AG10803 (cell line): Measurements from ENCODE around the gene INIP.

Source experiments
- DNase-seq: peaks from one replicate; pipeline ENCODE4 v3.0.0; 2010; ENCODE audit warnings: low read depth
- H3K4me3 ChIP-seq: 2 replicates; pipeline ENCODE4 v1.5.1; 2011; ENCODE audit warnings: mild to moderate bottlenecking, low read length, control low read depth
- TF ChIP-seq, protein P1 (sequence below): conservative IDR thresholded peaks from 2 replicates; pipeline ENCODE4 v1.5.1; 2011; ENCODE audit warnings: mild to moderate bottlenecking, low read length, control low read depth, inconsistent platforms

The INIP gene

GRCh38 chr9:112760821-112761220, 42.9 kb upstream of the INIP start:
- TF ChIP-seq, protein P1, sequence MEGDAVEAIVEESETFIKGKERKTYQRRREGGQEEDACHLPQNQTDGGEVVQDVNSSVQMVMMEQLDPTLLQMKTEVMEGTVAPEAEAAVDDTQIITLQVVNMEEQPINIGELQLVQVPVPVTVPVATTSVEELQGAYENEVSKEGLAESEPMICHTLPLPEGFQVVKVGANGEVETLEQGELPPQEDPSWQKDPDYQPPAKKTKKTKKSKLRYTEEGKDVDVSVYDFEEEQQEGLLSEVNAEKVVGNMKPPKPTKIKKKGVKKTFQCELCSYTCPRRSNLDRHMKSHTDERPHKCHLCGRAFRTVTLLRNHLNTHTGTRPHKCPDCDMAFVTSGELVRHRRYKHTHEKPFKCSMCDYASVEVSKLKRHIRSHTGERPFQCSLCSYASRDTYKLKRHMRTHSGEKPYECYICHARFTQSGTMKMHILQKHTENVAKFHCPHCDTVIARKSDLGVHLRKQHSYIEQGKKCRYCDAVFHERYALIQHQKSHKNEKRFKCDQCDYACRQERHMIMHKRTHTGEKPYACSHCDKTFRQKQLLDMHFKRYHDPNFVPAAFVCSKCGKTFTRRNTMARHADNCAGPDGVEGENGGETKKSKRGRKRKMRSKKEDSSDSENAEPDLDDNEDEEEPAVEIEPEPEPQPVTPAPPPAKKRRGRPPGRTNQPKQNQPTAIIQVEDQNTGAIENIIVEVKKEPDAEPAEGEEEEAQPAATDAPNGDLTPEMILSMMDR = no peak
- DNase-seq = no peak
- H3K4me3 ChIP-seq = no peak overlapping the region

DNA sequence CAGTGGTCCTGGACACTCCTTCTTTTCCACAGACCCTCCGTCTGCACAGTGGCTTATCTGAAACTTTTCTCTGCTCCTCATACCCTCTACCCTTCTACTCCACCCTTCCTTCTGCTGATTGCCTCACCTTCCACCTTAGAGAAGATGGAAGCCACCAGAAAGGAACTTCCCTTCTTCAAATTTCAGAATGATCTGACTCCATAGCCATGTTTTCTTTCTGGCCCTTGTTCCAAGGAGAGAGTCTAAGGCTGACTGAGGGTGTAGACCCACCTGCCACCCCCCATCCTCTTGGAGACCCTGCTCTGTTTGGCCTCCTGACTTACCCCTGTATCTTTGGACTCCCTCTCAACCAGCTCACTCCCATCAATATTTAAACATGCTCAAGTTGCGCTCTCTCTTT, 40.0 kb upstream of the INIP start:
- TF ChIP-seq, protein P1 = no peak
- no peak overlapping the region for H3K4me3 ChIP-seq
- no peak for DNase-seq

GRCh38 chr9:112757282-112757883, 39.5 kb upstream of the INIP start:
- H3K4me3 ChIP-seq = no peak overlapping the region
- DNase-seq = peak; percentile 35
- TF ChIP-seq, protein P1 = no peak

DNA sequence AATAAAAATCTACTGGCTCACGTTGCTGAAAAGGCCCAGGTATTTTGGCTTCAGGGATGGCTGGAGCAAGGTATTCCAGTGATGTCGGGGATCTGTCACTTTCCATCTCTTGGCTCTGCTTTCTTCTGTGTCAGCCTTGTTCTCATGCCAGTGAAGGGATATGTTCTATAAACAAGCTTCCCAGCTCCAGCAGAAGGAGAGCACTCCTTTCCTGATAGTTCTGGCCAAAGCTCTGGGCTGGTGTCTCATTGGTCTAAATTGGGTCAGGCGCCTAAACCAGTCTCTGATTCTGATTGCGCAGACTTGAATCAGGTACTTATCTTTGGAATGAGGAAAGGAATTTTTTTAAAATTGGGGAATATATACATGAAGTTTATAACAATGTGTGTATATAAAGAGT, 37.8 kb upstream of the INIP start:
- TF ChIP-seq, protein P1 = no peak
- DNase-seq = no peak
- no peak overlapping the region for H3K4me3 ChIP-seq

GRCh38 chr9:112755016-112755427, 37.1 kb upstream of the INIP start:
- TF ChIP-seq, protein P1 = no peak

GRCh38 chr9:112754578-112754977, 36.7 kb upstream of the INIP start:
- DNase-seq = peak; percentile 64
- TF ChIP-seq, protein P1 = no peak

More at GRCh38 chr9:112755016-112755427, 37.1 kb upstream of the INIP start:
- H3K4me3 ChIP-seq = no peak overlapping the region
- peak; percentile 48 for DNase-seq

GRCh38 chr9:112753725-112754124, 35.8 kb upstream of the INIP start:
- peak; percentile 84 for DNase-seq
- H3K4me3 ChIP-seq = no peak overlapping the region
- TF ChIP-seq, protein P1 = no peak

More at GRCh38 chr9:112754578-112754977, 36.7 kb upstream of the INIP start:
- no peak overlapping the region for H3K4me3 ChIP-seq
